SK-N-SH treated with all-trans-retinoic acid at 6 μM for 48 hours (cell line): Measurements from ENCODE around the gene DCAF6.

Experiments
- ATAC-seq: fragments of 200-7000 bp; cut with Tn5 transposase; 3 replicates; pipeline ENCODE4 v1.9.1; 2020; ENCODE audit warnings: mild to moderate bottlenecking, moderate library complexity
- ARNTL ChIP-seq: fragments of 450-650 bp; formaldehyde crosslinking; IDR thresholded peaks from 2 replicates; pipeline ENCODE4 v1.5.0; 2020; ENCODE audit warnings: low read depth, mild to moderate bottlenecking, moderate library complexity, borderline replicate concordance
- CREB5 ChIP-seq: fragments of 250-450 bp; sonication (Bioruptor Pico); IDR thresholded peaks from 2 replicates; pipeline ENCODE4 v1.5.1; 2020; ENCODE audit warnings: low read depth, mild to moderate bottlenecking, moderate library complexity
- CSDC2 ChIP-seq: fragments of 250-450 bp; sonication (Bioruptor Pico); IDR thresholded peaks from 2 replicates; pipeline ENCODE4 v1.5.0; 2020; ENCODE audit warnings: mild to moderate bottlenecking, moderate library complexity
- CSRNP3 ChIP-seq: fragments of 250-450 bp; sonication (Bioruptor Pico); IDR thresholded peaks from 2 replicates; pipeline ENCODE4 v1.5.1; 2021; ENCODE audit warnings: mild to moderate bottlenecking, moderate library complexity
- ESRRG ChIP-seq: fragments of 250-450 bp; sonication (Bioruptor Pico); IDR thresholded peaks from 2 replicates; pipeline ENCODE4 v1.6.1; 2021; ENCODE audit warnings: mild to moderate bottlenecking
- GLIS3 ChIP-seq: fragments of 250-450 bp; sonication (Bioruptor Pico); IDR thresholded peaks from 2 replicates; pipeline ENCODE4 v1.5.0; 2020; ENCODE audit warnings: mild to moderate bottlenecking, moderate library complexity
- OSR1 ChIP-seq: fragments of 250-450 bp; sonication (Bioruptor Pico); IDR thresholded peaks from 2 replicates; pipeline ENCODE4 v1.8.0; 2022; ENCODE audit warnings: moderate library complexity, mild to moderate bottlenecking, inconsistent platforms
- PATZ1 ChIP-seq: fragments of 250-450 bp; sonication (Bioruptor Pico); IDR thresholded peaks from 2 replicates; pipeline ENCODE4 v1.8.0; 2020; ENCODE audit warnings: mild to moderate bottlenecking, moderate library complexity, borderline replicate concordance
- POU6F1 ChIP-seq: fragments of 250-450 bp; sonication (Bioruptor Pico); IDR thresholded peaks from 2 replicates; pipeline ENCODE4 v1.8.0; 2021; ENCODE audit warnings: low read depth, mild to moderate bottlenecking, moderate library complexity, borderline replicate concordance
- PPARA ChIP-seq: fragments of 250-450 bp; sonication (Bioruptor Pico); IDR thresholded peaks from 2 replicates; pipeline ENCODE4 v1.5.0; 2020; ENCODE audit warnings: mild to moderate bottlenecking, borderline replicate concordance
- RARB ChIP-seq: fragments of 250-450 bp; sonication (Bioruptor Pico); IDR thresholded peaks from 2 replicates; pipeline ENCODE4 v1.8.0; 2021; ENCODE audit warnings: mild to moderate bottlenecking, moderate library complexity
- SNAI2 ChIP-seq: fragments of 250-450 bp; sonication (Bioruptor Pico); IDR thresholded peaks from 2 replicates; pipeline ENCODE4 v1.5.0; 2020; ENCODE audit warnings: mild to moderate bottlenecking, moderate library complexity
- TOX ChIP-seq: fragments of 250-450 bp; sonication (Bioruptor Pico); IDR thresholded peaks from 2 replicates; pipeline ENCODE4 v1.8.0; 2021; ENCODE audit warnings: mild to moderate bottlenecking, moderate library complexity, borderline replicate concordance
- TSHZ2 ChIP-seq: fragments of 250-450 bp; sonication (Bioruptor Pico); IDR thresholded peaks from 2 replicates; pipeline ENCODE4 v1.5.0; 2020; ENCODE audit warnings: mild to moderate bottlenecking, moderate library complexity
- ZC3H10 ChIP-seq: fragments of 250-450 bp; sonication (Bioruptor Pico); IDR thresholded peaks from 2 replicates; pipeline ENCODE4 v1.5.1; 2021; ENCODE audit warnings: mild to moderate bottlenecking, moderate library complexity
- ZFP3 ChIP-seq: fragments of 250-450 bp; sonication (Bioruptor Pico); IDR thresholded peaks from 2 replicates; pipeline ENCODE4 v1.5.0; 2020; ENCODE audit warnings: mild to moderate bottlenecking, moderate library complexity
- ZNF565 ChIP-seq: fragments of 450-650 bp; formaldehyde crosslinking; conservative IDR thresholded peaks from 2 replicates; pipeline ENCODE4 v1.5.0; 2020; ENCODE audit warnings: low read depth, mild to moderate bottlenecking, moderate library complexity
- ZNF8 ChIP-seq: fragments of 450-650 bp; formaldehyde crosslinking; IDR thresholded peaks from 2 replicates; pipeline ENCODE4 v1.5.0; 2020; ENCODE audit warnings: mild to moderate bottlenecking, moderate library complexity

Gene DCAF6

GRCh38 chr1:168000656-168001055 lies 64.2 kb downstream of the DCAF6 start:
- TF ChIP-seq CSDC2 (CRISPR knock-in tag) (no peak), PPARA (CRISPR knock-in tag) (no peak), TOX (CRISPR knock-in tag) (no peak), ARNTL (CRISPR knock-in tag) (no peak), CREB5 (no peak), GLIS3 (CRISPR knock-in tag) (no peak), ZNF8 (no peak), TSHZ2 (no peak), PATZ1 (no peak), OSR1 (CRISPR knock-in tag) (no peak)
- ATAC-seq: no peak

GRCh38 chr1:168001213-168001612 lies 64.7 kb downstream of the DCAF6 start:
- no peak for ATAC-seq
- no peak for TF ChIP-seq POU6F1 (CRISPR knock-in tag)
- no peak for TF ChIP-seq SNAI2
- no peak for TF ChIP-seq OSR1 (CRISPR knock-in tag)
- TF ChIP-seq PATZ1: no peak
- TF ChIP-seq CSRNP3 (CRISPR knock-in tag): no peak
- TF ChIP-seq CREB5: no peak
- no peak for TF ChIP-seq TOX (CRISPR knock-in tag)
- TF ChIP-seq ZFP3 (CRISPR knock-in tag): no peak
- no peak for TF ChIP-seq ZNF8
- no peak for TF ChIP-seq ZNF565 (CRISPR knock-in tag)
- TF ChIP-seq ESRRG (CRISPR knock-in tag): no peak
- no peak for TF ChIP-seq ZC3H10 (CRISPR knock-in tag)
- TF ChIP-seq GLIS3 (CRISPR knock-in tag): no peak
- TF ChIP-seq RARB: no peak
- TF ChIP-seq ARNTL (CRISPR knock-in tag): no peak
